ENCODE results near the gene ATG9B. TPM values are rescaled to one million over a fixed set of nuclear protein-coding genes. Genes with fewer than 3 reads are reported as not detected.

ATG9B gene
- total RNA-seq, 3 donors from 2014 or later (not counting 1 experiment from before 2014, with no cell fraction given) = 4.4 to 4.6 (median 4.5) TPM

GRCh38 chr7:151070574-151070960 is 46.3 kb upstream of the ATG9B start:
- Mint-ChIP-seq H3K9me3 (no peaks in the 10 kb centered on the region), H3K27me3 (ENCODE audit: low read depth in 2 of 2) (no peaks in the 10 kb centered on the region), H3K4me3 (no peak overlapping the region), H3K27ac (no peak overlapping the region), H3K4me1 (no peaks in the 10 kb centered on the region), H3K36me3 (no peaks in the 10 kb centered on the region)
- Histone ChIP-seq H3K27me3 (ENCODE audit: control insufficient read depth, insufficient read depth, low read length) (no peaks in the 10 kb centered on the region), H3K4me3 (ENCODE audit: low read length) (no peak overlapping the region), H3K9me3 (ENCODE audit: control insufficient read depth, insufficient read depth, low read length) (no peaks in the 10 kb centered on the region), H3K36me3 (ENCODE audit: control insufficient read depth, insufficient read depth, low read length) (peaks cover 62% of the 10 kb centered on the region), H3K27ac (ENCODE audit: low read length) (no peak overlapping the region), H3K4me1 (ENCODE audit: control insufficient read depth, insufficient read depth, low read length) (no peaks in the 10 kb centered on the region)
- 98% methylated on average over 15 of the region's 15 CpGs for WGBS (ENCODE audit: insufficient coverage)
- intact Hi-C loops (cut with micrococcal nuclease) = no loop called here
- DNase-seq (no peak), ATAC-seq (no peak)
- TF ChIP-seq CTCF (IDR thresholded peaks at IDR 0.05) = no peak

- H3K27me3 ChIP-seq (ENCODE audit: control insufficient read depth, insufficient read depth, low read length) = no peaks in the 10 kb centered on the region
- intact Hi-C loops (cut with micrococcal nuclease) = no loop called here
- no peak overlapping the region for H3K4me3 ChIP-seq (ENCODE audit: low read length)
- no peak overlapping the region for H3K27ac ChIP-seq (ENCODE audit: low read length)
- H3K27me3 Mint-ChIP-seq (ENCODE audit: low read depth in 2 of 2) = no peaks in the 10 kb centered on the region
- no peak for ATAC-seq
- WGBS (ENCODE audit: insufficient coverage) = 94% methylated on average over 17 of the region's 17 CpGs
- H3K36me3 ChIP-seq (ENCODE audit: control insufficient read depth, insufficient read depth, low read length) = peaks cover 61% of the 10 kb centered on the region
- H3K4me3 Mint-ChIP-seq = no peak overlapping the region
- H3K36me3 Mint-ChIP-seq = no peaks in the 10 kb centered on the region
- no peak for TF ChIP-seq CTCF (IDR thresholded peaks at IDR 0.05)
- no peaks in the 10 kb centered on the region for H3K9me3 Mint-ChIP-seq
- no peaks in the 10 kb centered on the region for H3K4me1 ChIP-seq (ENCODE audit: control insufficient read depth, insufficient read depth, low read length)
- H3K4me1 Mint-ChIP-seq = no peaks in the 10 kb centered on the region
- no peak for DNase-seq
- no peaks in the 10 kb centered on the region for H3K9me3 ChIP-seq (ENCODE audit: control insufficient read depth, insufficient read depth, low read length)
- no peak overlapping the region for H3K27ac Mint-ChIP-seq
These were observed 45.7 kb upstream of the ATG9B start for GRCh38 chr7:151069841-151070573.

GRCh38 chr7:151068069-151068773 is 43.9 kb upstream of the ATG9B start:
- no peak for DNase-seq
- intact Hi-C loops (cut with micrococcal nuclease) = no loop called here
- TF ChIP-seq CTCF (IDR thresholded peaks at IDR 0.05) = no peak
- no peaks in the 10 kb centered on the region for H3K9me3 Mint-ChIP-seq
- no peak overlapping the region for H3K4me3 Mint-ChIP-seq
- Histone ChIP-seq H3K4me1 (ENCODE audit: control insufficient read depth, insufficient read depth, low read length) (no peaks in the 10 kb centered on the region), H3K9me3 (ENCODE audit: control insufficient read depth, insufficient read depth, low read length) (no peaks in the 10 kb centered on the region), H3K36me3 (ENCODE audit: control insufficient read depth, insufficient read depth, low read length) (peaks cover 53% of the 10 kb centered on the region), H3K27me3 (ENCODE audit: control insufficient read depth, insufficient read depth, low read length) (no peaks in the 10 kb centered on the region), H3K4me3 (ENCODE audit: low read length) (no peak overlapping the region), H3K27ac (ENCODE audit: low read length) (no peak overlapping the region)
- H3K36me3 Mint-ChIP-seq = no peaks in the 10 kb centered on the region
- no peak for ATAC-seq
- WGBS (ENCODE audit: insufficient coverage) = 92% methylated on average over 12 of the region's 12 CpGs
- H3K27me3 Mint-ChIP-seq (ENCODE audit: low read depth in 2 of 2) = no peaks in the 10 kb centered on the region
- no peaks in the 10 kb centered on the region for H3K4me1 Mint-ChIP-seq
- H3K27ac Mint-ChIP-seq = no peak overlapping the region
